ACHN (cell line): ENCODE data around the gene RABGGTA.

Experiments
- DNase-seq: peaks from one replicate; pipeline ENCODE4 v3.0.0-alpha.2; 2015
- in situ Hi-C: cut with HindIII; loops from 2 replicates; pipeline ENCODE4 v1.10.0; 2017; ENCODE audit warnings: low sequenced_read_pairs, low pct_ligation_motif_present, low pct_unique_long_range_greater_than_20kb

The RABGGTA gene

DNA sequence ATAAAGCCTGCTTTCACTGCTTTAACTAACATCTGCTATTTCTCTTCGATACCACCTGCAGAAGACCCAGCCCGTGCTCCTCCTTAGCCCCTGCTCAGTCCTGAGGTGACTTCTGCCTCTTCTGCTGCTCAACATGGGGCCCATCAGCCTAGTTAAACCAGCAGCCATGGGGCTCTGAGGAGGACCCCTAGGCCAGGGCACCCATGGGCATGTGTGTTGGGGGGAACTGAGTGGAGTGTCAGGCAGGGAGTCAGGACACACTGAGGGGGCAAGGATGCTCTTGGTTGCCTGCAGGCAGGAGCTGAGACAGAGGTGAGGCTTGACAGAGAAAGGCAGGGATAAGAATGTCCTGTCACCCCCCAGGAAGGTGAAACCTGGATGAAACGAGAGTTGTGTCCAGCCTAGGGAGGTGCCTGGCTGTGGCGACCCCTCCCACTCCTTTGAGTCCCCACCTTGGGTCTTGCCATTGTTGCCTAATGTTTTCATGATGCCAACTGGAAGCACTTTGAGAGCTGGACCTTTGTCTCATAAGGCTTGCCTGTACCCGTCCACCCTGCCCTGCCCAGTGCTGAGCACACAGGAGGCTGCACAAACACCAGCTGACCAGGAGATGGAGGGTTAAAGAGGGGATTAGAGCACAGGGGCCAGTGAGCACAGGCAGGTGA, 12.5 kb upstream of the RABGGTA start:
- in situ Hi-C loops = no loop called here
- DNase-seq = no peak

DNA sequence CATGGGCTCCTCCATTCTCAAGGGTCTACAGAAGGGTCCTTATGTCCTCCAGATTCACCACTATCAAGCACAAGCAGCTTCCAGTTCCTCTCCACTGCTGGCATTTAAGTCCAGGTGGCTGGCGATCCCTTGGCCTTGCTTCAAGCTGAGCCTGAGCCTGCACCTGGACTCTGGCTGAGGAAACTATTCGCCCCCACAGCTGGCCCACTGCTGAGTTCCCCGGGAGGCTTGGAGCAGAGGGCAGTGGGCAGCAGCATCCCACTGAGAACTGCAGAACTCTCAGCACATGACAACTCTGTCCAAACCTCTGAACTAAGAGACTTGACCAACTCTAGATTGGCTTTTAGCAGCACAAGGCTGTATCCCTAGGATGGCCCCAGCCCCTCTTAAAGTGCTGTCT, 11.3 kb upstream of the RABGGTA start:
- no peak for DNase-seq
- in situ Hi-C loops = no loop called here

DNA sequence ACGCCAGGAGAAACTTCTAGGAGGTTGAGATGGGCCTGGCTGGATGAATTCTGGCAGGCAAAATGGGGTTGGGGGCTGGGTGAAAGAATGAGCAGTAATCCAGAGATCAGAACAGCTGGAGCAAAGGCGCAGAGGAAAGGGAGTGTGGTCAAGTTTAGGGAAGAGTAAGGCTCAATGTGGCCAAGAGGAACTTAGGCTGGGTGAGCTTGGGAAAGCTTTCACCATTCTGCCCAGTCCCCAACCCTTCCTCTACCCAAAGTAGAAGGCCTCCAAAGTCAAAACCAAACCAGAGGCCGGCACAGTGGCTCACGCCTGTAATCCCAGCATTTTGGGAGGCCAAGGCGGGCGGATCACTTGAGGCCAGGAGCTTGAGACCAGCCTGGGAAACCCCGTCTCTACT, 10.2 kb upstream of the RABGGTA start:
- DNase-seq = no peak
- in situ Hi-C loops = no loop called here

DNA sequence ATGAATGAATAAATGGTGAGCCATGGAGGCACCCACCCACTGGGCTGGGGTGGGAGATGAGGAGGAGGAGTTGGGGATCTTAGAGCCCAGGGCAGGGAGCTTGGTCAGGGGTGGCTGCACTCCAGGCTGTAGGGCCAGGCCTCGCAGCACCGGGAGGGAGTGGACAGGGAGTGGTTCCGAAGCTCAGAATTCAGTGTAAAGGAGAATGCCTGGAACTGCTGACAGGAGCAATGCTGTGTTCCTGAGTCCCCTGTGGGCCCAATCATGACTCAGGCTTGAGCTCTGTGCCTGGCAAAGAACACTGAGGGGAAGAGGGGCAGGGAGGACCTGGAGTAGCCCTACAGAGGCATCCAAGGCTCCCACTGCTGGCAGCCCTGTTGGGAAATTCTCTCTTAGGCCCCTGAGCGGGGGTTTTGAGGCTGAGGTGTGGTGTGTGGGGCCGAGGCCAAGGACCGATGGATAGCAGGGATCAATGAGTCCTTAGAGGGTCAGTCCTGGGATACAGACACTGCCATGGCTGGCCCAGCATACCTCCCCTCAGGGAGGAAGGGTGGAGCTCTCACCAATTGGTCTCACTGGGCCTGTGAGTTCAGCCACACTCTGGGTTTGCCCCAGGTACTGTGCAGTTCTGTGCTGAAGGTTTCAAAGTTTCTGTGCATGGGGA, 9.5 kb upstream of the RABGGTA start:
- in situ Hi-C loops = no loop called here

DNA sequence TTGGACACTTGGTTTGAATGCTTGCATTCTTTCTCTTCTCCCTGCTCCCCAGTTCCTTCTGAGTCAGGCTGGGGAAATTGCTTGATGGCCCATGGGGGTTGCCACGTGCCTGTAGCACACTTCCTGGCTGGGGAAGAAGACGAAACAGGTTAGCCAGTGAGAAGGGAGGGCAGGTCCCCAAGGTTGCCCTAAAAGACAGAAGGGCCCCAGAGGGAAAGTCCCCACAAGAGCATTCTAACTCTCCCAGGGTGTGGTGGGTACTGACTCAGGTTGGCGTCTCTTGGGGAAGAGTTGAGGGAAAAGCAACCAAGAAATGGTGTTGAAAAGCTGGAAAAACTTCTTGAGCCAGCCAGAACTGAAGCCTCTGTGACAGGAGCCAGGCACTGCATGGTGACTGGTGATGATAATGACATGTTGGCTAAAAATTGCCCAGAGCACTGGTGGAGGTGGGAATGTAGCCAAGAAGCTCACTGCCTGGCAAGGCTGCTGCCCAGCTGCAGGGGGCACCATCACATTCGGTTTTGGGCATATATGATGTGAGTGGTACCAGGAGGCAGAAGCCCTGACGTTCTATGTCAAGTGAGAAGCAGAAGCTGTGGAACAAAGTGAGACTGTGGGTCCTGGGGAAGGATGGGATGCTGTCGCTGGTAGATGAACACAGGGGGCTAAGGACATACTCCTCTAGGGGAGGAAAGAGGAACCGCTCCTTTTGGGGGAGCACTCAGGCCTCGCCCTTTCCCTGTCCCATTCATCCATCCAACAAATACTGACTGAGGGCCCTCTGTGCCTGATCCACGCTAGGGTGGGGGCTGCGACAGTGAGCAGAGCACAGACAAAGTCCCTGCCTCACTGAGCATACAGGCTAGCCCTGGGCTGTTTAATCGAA, 8.1 kb upstream of the RABGGTA start:
- DNase-seq = peak; percentile 51
- in situ Hi-C loops = no loop called here

More for the DNA sequence above, 9.5 kb upstream of the RABGGTA start:
- no peak for DNase-seq

DNA sequence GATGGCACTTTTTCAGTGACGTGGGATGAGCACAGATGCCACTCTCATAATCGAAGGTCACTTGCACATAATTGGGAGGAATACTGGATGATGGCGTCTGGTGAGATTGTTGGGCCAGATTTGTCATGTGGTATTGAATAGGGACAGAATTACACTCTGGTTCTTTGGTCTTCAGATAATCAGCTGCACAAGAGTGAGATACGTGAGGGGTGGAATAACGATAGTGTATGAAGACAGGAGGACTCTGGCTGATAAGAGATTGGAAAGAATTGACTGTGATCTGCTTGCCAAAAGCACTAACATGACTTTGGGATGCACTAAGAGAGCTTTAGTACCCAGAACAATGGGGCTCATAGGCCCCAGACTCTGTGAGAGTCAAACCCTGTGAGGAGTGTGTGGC, 7.0 kb upstream of the RABGGTA start:
- DNase-seq = no peak
- in situ Hi-C loops = no loop called here

DNA sequence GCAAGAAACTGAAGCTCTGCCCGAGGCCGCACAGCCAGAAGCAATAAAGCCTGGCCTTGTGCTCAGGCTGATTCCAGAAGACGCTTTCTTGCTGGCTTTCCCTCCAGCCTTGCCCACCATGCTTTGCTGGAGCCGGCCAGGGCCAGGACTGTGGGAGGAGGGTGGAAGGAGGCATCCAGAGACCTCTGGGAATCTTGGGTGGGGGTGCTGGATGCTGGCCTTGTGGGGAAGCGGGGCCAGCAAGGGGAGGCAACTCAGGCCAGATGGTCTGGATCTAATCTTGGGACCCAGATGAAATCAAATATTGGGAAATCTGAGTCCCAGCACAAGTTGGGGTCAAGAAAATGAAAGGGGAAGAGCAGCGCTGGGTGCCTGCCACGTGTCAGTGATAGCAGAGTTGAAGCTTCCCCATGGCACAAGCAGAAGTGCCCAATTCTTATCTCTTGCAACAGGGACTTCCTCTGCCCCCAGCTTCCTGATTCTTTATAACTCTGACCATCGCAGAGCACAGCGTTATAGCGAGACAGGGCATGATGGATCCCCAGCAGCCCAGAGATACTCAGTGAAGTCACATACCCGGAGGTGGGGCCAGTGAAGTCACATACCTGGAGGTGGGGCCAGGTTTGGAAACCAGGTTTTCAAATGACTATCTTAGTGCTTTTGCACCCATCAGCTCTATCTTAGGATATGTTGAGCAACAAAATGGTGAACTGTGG, 6.4 kb upstream of the RABGGTA start:
- in situ Hi-C loops = no loop called here
- no peak for DNase-seq

DNA sequence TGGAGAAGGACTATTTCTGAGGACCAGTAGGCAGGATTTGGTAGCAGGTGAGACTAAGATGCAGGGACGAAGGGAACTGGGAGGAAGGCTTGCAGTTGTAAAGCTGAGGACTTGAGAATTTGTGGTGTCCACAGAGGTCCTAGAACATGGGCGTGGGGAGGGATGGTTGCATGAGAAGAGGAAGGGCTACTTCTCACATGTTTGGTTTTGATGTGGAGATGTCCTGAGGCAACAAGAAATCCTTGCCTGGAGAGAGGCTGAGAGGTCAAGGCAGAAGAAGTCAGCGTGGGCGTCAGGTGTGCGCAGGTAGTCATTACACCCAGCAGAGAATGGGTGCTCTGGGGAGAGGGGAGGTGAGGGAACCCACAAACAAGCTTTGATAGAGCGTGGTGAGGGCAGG, 5.7 kb upstream of the RABGGTA start:
- in situ Hi-C loops = no loop called here
- DNase-seq = no peak

DNA sequence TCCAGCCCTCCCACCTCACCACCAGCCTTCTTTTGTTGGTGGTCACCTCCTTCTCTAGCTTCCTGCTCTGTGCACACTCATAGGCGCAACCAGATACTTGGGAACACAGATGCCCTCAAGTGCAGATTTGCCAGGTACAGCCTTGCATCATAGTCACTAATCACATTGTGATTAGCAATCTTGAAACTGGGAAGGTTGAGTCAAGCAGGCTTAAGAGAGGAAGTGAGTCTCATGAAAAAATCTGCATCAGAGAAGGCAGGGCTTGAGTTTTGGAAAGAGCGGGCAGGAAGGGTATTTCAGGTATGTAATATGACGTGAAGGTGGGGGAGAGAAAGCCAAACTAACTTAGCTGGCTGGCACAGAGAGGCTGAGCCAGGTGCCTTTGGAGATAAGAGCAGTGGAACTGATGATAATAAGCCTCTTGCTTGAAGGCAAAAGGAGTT, 2.7 kb upstream of the RABGGTA start:
- in situ Hi-C loops = no loop called here
- no peak for DNase-seq

DNA sequence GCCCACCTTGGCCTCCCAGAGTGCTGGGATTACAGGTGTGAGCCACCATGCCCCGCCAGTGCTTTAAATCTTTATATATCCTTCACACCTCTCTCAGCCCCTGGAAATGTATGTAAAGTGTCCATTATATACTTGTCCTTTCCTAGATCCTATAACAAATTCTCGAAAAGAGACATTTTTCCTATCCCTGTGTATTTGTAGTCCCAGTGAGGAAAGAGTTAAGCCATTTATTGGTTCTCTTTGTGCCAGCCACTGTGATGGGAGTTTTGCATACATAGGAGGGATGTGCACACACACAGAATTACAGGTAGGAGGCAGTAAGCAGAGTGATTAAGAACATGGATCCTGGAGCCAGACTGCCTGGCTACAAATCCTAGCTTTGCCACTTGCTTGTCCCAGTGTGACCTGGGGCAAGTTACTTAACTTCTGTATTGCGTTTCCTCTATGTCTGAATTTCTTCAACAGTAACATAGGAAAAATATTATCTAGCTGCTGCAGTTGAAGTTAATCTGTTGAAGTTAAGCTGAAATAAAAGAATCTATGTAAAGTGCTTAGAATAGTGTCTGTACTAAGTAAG, 2.1 kb upstream of the RABGGTA start:
- in situ Hi-C loops = no loop called here
- peak; percentile 14 for DNase-seq

DNA sequence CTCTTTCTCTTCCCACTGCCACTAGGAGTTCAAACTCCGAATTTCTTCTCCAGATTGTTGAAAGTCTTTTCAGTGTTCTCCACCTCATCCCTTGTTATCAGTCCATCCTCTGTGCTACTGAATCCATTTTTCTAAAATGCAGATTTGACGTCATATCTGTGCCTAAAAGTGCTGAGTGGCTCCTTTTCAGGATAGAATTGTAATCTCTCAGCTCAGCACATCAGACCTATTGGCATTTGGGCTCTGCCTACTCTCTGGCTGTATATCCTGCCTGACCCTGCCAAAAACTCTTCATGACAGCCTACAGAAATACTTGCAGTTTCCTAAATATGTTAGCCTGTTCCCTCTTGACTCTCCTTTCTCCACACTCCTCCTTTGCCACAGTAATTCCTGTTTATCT, 1.1 kb upstream of the RABGGTA start:
- in situ Hi-C loops = no loop called here

DNA sequence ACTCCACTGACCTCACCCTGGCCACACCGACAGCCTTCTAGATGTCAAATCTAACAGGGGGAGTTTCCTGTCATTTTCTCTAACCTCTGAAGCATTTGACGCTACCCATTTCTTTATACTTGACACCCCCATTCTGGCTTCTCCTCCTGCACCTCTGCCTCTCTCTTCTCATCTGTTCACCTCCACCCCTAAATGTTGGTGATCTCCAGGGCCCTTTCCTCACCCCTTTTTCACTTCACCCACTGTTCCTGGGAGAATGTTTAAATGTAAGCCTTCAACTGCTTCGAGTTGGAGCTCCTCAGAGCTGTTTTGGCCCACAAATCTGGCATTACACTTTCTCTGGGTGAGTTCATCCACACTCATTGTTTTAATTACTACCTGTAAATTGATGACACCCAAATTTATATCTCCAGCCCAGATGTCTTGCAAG, 452 bp upstream of the RABGGTA start:
- no peak for DNase-seq
- in situ Hi-C loops = no loop called here

More for the DNA sequence above, 1.1 kb upstream of the RABGGTA start:
- no peak for DNase-seq

DNA sequence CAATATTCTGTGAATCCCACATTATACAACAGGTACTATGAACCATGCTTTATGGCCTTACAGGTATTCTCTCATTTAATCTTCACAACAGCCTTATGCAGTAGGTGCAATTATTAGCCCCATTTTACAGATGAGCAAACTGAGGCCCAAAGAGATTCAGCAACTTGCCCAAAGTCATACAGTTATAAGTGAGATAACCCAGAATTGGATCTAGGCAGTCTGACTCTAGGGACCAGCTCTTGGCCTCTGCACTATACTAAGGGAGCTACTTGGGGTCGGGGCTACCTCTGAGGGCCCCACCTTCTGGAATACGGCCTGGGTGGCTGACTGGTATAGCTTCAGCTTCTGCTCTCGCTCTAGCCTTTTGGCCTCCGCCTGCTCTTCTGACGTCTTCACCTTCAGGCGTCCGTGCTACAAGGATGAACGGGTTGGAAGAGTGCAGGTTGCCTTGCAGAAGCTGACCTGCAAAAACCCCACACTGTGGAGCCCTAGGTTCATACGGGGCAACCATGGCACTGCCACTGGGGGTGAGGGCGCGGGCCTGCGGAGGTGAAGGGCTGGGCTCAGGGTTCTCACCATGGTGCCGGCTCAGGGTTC, 762 bp downstream of the RABGGTA start:
- DNase-seq = no peak
- in situ Hi-C loops = no loop called here

DNA sequence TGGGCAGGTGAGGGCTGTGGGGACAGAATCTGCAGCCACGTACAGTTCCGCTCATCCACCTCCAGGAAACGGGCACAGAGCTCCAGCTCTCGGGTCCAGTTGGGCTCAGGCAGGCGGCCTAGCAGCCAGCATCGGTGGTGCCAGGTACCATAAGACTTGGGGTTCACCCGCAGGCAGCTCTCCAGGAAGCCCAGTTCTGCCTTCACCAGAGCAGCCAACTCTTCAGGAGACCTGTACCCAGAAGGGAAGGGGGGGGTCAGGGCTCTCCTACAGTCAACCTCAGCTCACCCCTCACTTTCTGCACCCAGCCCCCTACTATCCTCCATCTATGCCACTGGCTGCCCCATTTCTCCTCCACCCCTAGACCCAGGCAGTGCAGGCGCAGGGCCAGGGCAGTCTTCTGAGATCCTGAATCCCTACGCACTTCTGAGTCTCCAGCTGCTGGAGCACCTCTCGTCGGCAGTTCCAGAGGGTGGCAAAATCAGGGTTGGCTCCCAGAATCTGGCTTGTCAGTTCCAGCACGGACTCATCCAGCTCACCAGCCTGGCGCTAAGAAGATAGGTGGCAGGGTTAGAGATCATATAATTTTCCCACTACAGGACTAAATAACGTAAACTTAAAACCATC, 1.4 kb downstream of the RABGGTA start:
- no peak for DNase-seq
- in situ Hi-C loops = no loop called here

DNA sequence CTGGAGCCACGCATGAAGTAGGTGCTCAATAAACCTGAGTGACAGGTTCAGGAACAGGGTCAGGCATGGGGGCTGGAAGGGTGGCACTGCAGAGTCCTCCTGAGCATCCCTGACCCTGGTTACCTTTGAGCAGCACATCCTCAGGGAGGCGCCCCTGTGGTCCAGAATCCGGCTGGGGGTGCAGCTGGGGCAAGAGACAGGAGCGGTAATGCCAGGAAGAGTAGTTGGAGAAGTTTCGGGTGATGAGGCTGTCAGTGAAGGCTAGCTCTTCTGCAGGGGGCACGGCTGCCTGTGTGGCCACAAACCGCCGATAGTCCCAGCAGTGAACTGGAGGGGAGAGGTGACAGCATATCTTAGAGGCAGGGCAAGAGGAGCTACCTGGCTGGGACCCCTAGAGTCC, 2.0 kb downstream of the RABGGTA start:
- no peak for DNase-seq
- in situ Hi-C loops = no loop called here

DNA sequence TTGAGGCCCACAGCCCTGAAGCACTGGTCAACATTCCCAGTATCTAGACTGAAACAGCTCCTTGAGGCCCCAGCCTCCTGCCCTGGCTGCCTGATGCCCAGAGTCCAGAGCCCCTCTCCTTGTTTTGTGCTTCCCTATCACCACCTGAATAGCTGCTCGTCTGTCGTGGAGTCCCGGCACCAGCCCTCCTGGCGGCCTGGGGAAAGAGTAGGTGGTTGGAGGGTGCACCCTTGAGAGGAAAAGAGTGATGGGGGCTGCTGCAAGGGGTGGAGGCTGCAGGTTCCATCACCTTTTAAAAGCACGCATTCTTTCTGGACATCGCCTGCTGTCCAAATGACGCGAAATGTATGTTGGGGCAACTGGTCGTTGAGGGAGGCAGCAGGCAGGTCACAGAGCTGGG, 3.2 kb downstream of the RABGGTA start:
- DNase-seq = no peak
- in situ Hi-C loops = no loop called here

DNA sequence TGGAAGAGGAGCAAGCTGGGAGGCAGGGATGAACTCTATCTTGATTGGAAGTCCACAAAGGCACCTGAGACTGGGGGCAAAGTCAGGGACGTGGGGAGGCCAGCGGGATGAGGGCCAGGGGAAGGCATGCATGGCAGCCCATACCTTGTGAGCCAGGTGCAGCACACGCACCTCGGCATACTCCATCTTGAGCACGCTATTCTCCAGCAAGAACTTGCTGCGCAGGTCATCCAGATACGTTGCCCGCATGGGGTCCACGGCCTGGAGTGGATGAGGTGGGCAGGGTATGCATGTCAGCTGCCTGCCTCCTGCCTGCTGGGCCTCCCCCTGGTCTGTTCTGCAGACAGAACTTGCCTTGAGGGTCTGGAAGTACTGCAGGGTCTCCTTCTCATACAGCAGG, 3.9 kb downstream of the RABGGTA start:
- in situ Hi-C loops = no loop called here
- no peak for DNase-seq
